GM19452 (cell line): ENCODE measurements around the gene ANAPC5.

Experiments used
- ATAC-seq: cut with Tn5 transposase; IDR thresholded peaks from one replicate; pipeline ENCODE4 v1.9.1; 2021; ENCODE audit not compliant: unreplicated experiment

Gene ANAPC5

GRCh38 chr12:121371404-121371803 lies 19.2 kb upstream of the ANAPC5 start:
- ATAC-seq, result no peak

GRCh38 chr12:121366063-121366459 lies 13.8 kb upstream of the ANAPC5 start:
- no peak for ATAC-seq

DNA sequence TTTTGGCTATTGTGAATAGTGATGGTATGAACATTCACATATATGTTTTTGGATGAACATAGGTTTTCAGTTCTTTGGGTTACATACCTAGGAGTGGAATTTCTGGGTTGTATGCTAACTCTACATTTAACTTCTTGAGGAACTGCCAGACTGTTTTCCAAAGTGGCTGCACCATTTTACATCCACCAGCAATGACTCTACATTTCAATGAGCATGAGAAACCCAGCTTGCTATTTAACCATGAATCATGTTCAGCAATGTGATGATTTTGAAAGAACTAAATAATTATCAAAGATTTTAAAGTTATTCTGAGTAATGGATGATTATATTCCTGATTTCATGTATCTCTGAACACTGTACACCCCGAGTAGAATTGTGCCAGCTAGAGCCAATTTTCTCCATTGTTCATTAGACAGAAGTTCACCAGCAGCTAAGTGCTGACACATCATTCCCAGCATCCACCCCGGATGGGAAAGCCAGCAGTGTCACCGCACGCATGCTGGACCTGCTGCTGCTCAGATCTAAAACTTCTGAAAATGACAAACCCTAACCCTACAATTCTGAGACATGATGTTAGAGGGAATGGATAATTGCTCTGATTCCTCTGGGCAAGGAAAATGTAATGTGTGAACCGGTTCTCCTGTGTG lies 13.3 kb upstream of the ANAPC5 start:
- ATAC-seq, result no peak

DNA sequence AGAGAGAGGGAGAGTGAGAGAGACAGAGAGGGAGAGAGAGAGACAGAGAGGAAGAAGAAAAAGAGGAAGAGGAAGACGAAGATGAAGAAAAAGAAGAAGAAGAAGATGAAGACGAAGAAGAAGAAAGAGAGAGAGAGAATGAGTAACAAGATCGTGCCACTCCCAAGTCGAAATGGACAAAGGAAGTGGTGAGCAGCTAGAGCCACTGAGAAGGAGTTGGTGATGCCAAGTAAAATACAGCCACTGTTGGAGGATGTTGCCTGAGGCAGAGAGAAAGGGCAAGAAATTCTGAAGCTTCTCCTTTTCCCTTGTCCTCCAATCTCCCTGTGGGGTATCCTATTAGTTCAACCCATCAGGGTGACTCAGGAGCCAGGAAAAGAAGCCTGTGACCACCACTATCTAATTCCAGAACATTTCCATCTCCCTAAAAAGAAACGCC lies 12.5 kb upstream of the ANAPC5 start:
- ATAC-seq, result no peak

DNA sequence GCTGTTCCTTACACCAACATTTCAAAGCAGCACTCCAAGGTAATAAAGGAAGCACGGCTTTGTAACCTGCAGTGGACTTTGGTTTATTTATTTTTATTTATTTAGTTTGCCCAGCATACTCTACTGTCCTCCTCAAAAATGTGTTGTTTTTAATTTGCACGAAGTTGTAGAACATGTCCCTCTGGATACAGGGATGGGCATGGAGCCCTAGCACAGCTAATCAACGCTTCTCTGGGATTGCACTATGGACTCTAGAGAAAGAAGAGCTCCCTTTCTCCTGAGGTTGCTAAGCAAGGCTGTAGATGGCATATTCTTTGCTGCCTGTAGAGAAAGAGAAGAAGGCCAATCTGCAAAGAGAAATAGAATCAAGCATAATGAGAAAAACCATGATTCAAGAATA lies 5.9 kb upstream of the ANAPC5 start:
- ATAC-seq, result no peak

DNA sequence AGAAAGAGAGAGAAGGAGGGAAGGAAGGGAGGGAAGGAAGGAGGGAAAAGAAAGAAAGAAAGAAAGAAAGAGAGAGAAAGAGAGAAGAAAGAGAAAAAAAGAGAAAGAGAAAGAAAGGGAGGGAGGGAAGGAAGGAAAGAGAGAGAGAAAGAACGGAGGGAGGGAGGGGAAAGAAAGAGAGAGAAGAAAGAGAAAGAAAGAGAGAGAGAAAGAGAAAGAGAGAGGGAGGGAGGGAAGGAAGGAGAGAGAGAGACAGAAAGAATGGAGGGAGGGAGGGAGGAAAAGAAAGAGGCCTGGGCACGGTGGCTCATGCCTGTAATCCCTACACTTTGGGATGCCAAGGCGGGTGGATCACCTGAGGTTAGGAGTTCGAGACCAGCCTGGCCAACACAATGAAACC lies 5.1 kb upstream of the ANAPC5 start:
- no peak for ATAC-seq

DNA sequence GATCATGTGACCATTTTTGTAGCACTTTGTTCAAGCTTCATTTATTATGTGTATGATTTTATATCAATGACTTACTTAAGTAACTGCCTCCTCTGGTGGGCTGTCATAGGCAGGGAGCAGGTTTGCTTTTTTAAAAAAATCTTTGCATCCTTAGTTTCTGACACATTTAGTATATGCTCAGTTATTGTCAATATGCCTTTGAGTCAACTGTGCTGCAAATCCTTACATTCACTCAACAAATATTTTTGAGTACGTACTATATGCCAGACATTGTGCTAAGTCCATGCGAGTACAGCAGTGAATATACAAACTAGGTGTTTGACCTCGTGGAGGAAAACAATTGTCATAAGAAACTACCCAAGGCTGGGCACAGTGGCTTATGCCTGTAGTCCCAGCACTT lies 4.4 kb upstream of the ANAPC5 start:
- ATAC-seq, result no peak

GRCh38 chr12:121355818-121356217 lies 3.6 kb upstream of the ANAPC5 start:
- no peak for ATAC-seq

DNA sequence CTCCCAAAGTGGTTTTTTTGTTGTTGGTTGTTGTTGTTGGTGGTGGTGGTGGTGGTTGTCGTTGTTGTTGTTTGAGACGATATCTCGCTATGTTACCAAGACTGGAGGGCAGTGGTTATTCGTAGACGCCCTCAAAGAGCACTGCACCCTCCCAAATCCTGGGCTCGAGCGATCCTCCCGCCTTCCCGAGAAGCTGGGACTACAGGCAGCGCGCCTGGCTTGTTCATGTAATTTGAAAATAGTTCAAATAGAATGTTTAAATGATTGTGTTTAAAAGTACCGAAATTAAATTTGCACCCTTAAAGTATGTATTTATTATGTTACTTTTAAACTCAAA lies 439 bp upstream of the ANAPC5 start:
- no peak for ATAC-seq

DNA sequence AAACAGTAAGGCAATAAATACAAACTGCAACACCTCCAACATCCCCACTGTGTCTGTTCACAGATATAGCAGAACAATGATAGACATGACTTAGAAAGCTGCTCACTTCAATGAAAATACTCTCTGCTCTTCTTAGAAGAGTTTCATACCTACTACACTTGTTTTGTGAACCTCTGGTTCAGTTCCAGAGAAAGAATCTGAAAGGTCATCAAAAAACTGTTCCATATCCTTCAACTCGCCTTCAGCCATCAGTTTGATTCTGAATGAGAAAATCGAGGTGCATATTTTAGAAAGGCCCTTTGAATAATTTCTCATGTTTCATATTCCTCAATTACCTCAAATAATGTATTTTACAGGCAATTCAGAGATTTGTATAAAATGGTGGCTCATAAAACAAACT lies 5.5 kb downstream of the ANAPC5 start:
- no peak for ATAC-seq

- ATAC-seq, result no peak
These were observed 6.9 kb downstream of the ANAPC5 start for GRCh38 chr12:121345151-121345815.

DNA sequence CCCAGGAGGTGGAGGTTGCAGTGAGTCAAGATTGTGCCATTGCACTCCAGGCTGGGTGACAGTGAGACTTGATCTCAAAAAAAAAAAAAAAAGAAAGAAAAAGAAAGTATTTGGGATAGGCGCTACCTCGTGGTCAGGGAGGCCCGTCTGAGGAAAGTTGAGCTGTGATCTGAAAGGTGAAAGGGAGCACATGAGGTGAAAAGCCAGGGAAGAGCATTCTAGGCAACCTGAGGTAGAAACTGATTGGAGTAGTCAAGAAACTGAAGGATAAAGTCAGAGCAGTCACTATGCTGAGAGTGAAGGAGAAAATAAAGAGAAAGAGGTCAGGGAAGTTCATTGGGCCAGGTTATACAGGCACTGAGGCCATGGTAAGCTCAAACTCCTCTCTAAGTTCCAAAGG lies 7.7 kb downstream of the ANAPC5 start:
- no peak for ATAC-seq

DNA sequence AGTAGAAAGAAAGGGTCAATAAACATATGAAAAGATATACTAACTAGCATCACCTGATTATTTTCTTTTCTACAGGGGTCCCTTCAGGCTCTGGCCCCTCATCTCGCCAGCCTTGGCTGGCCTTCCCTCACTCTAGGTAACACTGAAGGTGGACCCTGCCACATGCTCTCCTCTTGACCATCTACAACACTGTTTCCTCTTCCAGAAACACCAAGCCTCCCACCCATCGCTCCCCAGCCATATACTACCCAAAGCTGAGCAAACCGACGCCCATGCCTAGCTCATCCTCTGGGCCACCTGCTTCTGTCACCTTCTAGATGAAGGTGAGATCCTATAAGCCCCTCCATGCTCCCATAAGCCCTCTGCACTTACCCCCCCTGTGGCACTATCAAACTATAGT lies 14.8 kb downstream of the ANAPC5 start:
- ATAC-seq, result no peak

- no peak for ATAC-seq
These were observed 17.5 kb downstream of the ANAPC5 start for GRCh38 chr12:121334513-121335343.

- no peak for ATAC-seq
These were observed 18.5 kb downstream of the ANAPC5 start for GRCh38 chr12:121333747-121334146.

DNA sequence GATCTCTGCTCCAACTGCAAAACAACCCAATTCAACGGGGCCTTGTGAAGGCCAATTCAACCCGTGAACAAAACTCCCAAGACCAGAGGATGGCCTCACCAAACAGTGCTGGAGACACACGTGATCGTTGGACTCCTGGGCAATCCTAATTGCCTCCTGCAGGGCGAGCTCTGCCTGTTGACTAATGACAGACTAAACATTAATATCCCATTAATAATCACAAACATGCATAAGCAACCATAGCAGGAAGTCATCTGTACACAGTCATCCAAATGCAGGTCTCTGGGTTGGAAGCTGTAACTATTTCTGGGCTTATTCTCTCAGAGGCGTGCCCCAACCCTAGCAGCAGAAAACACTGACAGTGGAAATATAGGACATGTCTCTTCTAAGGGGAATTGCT lies 21.0 kb downstream of the ANAPC5 start:
- no peak for ATAC-seq

GRCh38 chr12:121330692-121331091 lies 21.5 kb downstream of the ANAPC5 start:
- ATAC-seq, result no peak

GRCh38 chr12:121330195-121330594 lies 22.0 kb downstream of the ANAPC5 start:
- no peak for ATAC-seq

GRCh38 chr12:121328620-121329019 lies 23.6 kb downstream of the ANAPC5 start:
- no peak for ATAC-seq

GRCh38 chr12:121326996-121327674 lies 25.1 kb downstream of the ANAPC5 start:
- ATAC-seq, result no peak

GRCh38 chr12:121325922-121326396 lies 26.3 kb downstream of the ANAPC5 start:
- ATAC-seq, result no peak
